Endothelial cell of umbilical vein (primary cell): ENCODE data around the gene GABRR3. TPM values are rescaled to one million over a fixed set of nuclear protein-coding genes. Genes with fewer than 3 reads are reported as not detected.

Experiments
- BruUV-seq: library from RNA; stranded (reverse); fragments of 400-500 nt; replicated peaks from 2 replicates; lab custom pipeline; 2021; lab: Mats Ljungman, UMichigan
- CTCF ChIA-PET: fragments of 300-600, 350-600 bp; sonication (Branson Sonifier 250); formaldehyde crosslinking; loops from one replicate; lab custom pipeline; 2021; ENCODE audit warnings: antibody characterized with exemption, inconsistent platforms; lab: Charles Lee
- POLR2A ChIA-PET: fragments of 300-600, 350-600 bp; sonication (Branson Sonifier 250); formaldehyde crosslinking; loops from one replicate; lab custom pipeline; 2021; ENCODE audit warnings: antibody characterized with exemption, inconsistent platforms; lab: Charles Lee
- DNase-seq: peaks from one replicate; pipeline ENCODE4 v3.0.0-alpha.2; 2011; ENCODE audit warnings: low read depth, low spot score
- FAIRE-seq: peaks from 2 replicates; lab custom pipeline; 2011; peaks lifted over from hg19 to GRCh38; lab: Jason Lieb, UNC
- H2AFZ ChIP-seq: 2 replicates; pipeline ENCODE4 v1.6.0; 2012; ENCODE audit warnings: low read depth, low read length, control low read depth, inconsistent platforms
- H3K27ac ChIP-seq: 2 replicates; pipeline ENCODE4 v1.5.1; 2011; ENCODE audit warnings: low read depth, mild to moderate bottlenecking, control low read depth, low read length, moderate library complexity; ENCODE audit not compliant: insufficient read depth
- H3K27me3 ChIP-seq, 2 experiments: 2 replicates each; pipeline versions ENCODE4 v1.6.0 to v1.6.1; 2011; ENCODE audit warnings: low read length in 2 of 2, mixed read lengths in 1 of 2; ENCODE audit not compliant: control insufficient read depth in 2 of 2, insufficient read depth in 2 of 2
- H3K36me3 ChIP-seq, 2 experiments: 2 replicates in 1 of 2; 3 replicates in 1 of 2; pipeline ENCODE4 v1.5.1; 2011; ENCODE audit warnings: low read length in 2 of 2, mild to moderate bottlenecking in 1 of 2, moderate library complexity in 1 of 2; ENCODE audit not compliant: control insufficient read depth in 2 of 2, insufficient read depth in 2 of 2; ENCODE audit errors: extremely low read depth in 1 of 2
- H3K4me1 ChIP-seq: 3 replicates; pipeline ENCODE4 v1.5.1; 2011; ENCODE audit warnings: mild to moderate bottlenecking, low read length; ENCODE audit not compliant: control insufficient read depth, insufficient read depth; ENCODE audit errors: extremely low read depth
- H3K4me2 ChIP-seq: 2 replicates; pipeline ENCODE4 v1.6.1; 2011; ENCODE audit warnings: low read length, control low read depth, mixed read lengths; ENCODE audit not compliant: insufficient read depth
- H3K4me3 ChIP-seq, 3 experiments: fragments of 200-600 bp in 1 of 3; sonication (generic), shearing (Covaris generic) in 1 of 3; replicated peaks in 1 of 3; 2 replicates each; pipeline ENCODE4 v1.5.1; 2011 to 2016; ENCODE audit warnings: control low read depth in 3 of 3, low read length in 3 of 3, mild to moderate bottlenecking in 2 of 3, inconsistent platforms in 1 of 3, low read depth in 1 of 3, moderate library complexity in 1 of 3; ENCODE audit not compliant: insufficient read depth in 1 of 3
- H3K79me2 ChIP-seq: 2 replicates; pipeline ENCODE4 v1.6.0; 2012; ENCODE audit warnings: low read length, inconsistent platforms; ENCODE audit not compliant: control insufficient read depth, insufficient read depth
- H3K9ac ChIP-seq: replicated peaks from 2 replicates; pipeline ENCODE3; 2011; ENCODE audit warnings: low read length, control low read depth; ENCODE audit not compliant: insufficient read depth; ENCODE audit errors: extremely low read depth
- H3K9me1 ChIP-seq: replicated peaks from 3 replicates; pipeline ENCODE4 v1.6.0; 2011; ENCODE audit warnings: mild to moderate bottlenecking, low read length; ENCODE audit not compliant: control insufficient read depth, insufficient read depth; ENCODE audit errors: extremely low read depth
- H3K9me3 ChIP-seq: replicated peaks from 2 replicates; pipeline ENCODE4 v1.5.1; 2012; ENCODE audit warnings: low read length, inconsistent platforms; ENCODE audit not compliant: control insufficient read depth, insufficient read depth
- H4K20me1 ChIP-seq: replicated peaks from 2 replicates; pipeline ENCODE3; 2011; ENCODE audit warnings: mild to moderate bottlenecking, low read length; ENCODE audit not compliant: control insufficient read depth, insufficient read depth; ENCODE audit errors: extremely low read depth
- FOS ChIP-seq: IDR thresholded peaks from 2 replicates; pipeline ENCODE4 v1.6.1; 2011; ENCODE audit warnings: mild to moderate bottlenecking, low read length, moderate library complexity, borderline replicate concordance; ENCODE audit not compliant: insufficient read depth
- GATA2 ChIP-seq: IDR thresholded peaks from 2 replicates; pipeline ENCODE4 v1.7.0; 2011; ENCODE audit warnings: low read depth, mild to moderate bottlenecking, moderate library complexity, mixed read lengths, low read length; ENCODE audit not compliant: insufficient read length, insufficient read depth
- JUN ChIP-seq: IDR thresholded peaks from 2 replicates; pipeline ENCODE4 v1.6.1; 2011; ENCODE audit warnings: borderline replicate concordance, low read depth; ENCODE audit not compliant: insufficient read length, insufficient read depth
- POLR2A ChIP-seq: IDR thresholded peaks from 2 replicates; pipeline ENCODE4 v1.6.1; 2012; ENCODE audit warnings: low read depth, mild to moderate bottlenecking, control low read depth, low read length
- dilution Hi-C: fragments of 300-500 bp; cut with MboI; formaldehyde crosslinking; loops from one replicate; pipeline ENCODE4 v1.15.0; 2019; ENCODE audit warnings: low sequenced_read_pairs; ENCODE audit not compliant: extremely low pct_ligation_motif_present
- intact Hi-C: fragments of 100-400 bp; cut with micrococcal nuclease; formaldehyde crosslinking; loops from one replicate; pipeline ENCODE4 v1.10.0; 2022
- polyA plus RNA-seq, 4 experiments: library from polyadenylated mRNA; depleted of rRNA in 3 of 4; stranded (reverse) in 3 of 4; unstranded in 1 of 4; fragments of >200 nt; gene quantifications; 2 replicates each; pipeline versions ENCODE4 v1.2.1 to v1.2.3, GENCODE V29; 2011 to 2012; ENCODE audit warnings: missing spikeins in 1 of 4
- total RNA-seq: library from RNA; stranded (reverse); gene quantifications from 2 replicates; pipeline ENCODE4 v1.2.3, GENCODE V29; 2021
- TF ChIP-seq, protein P1 (sequence below): IDR thresholded peaks from 2 replicates; pipeline ENCODE4 v1.6.1; 2011; ENCODE audit not compliant: insufficient read depth, insufficient read length

Gene GABRR3
- total and polyA plus RNA-seq, 2 donors (not counting 3 experiments of a cell fraction or from before 2014, with no cell fraction given), result not detected

- no peak overlapping the region for H3K27ac ChIP-seq
- no peak overlapping the region for H2AFZ ChIP-seq
- no peak for FAIRE-seq
- no peak for DNase-seq
- H3K9ac ChIP-seq, result no peak overlapping the region
- no peaks in the 10 kb centered on the region for H3K79me2 ChIP-seq
- TF ChIP-seq FOS (no peak), GATA2 (no peak), JUN (no peak)
- no peaks in the 10 kb centered on the region for H3K4me1 ChIP-seq
- no peaks in the 10 kb centered on the region for H3K27me3 ChIP-seq
- H3K4me3 ChIP-seq, result no peak overlapping the region
- POLR2A ChIA-PET, result no interaction called here
- H4K20me1 ChIP-seq, result no peaks in the 10 kb centered on the region
- peaks cover 9 to 29% of the 10 kb centered on the region in 2 experiments for H3K36me3 ChIP-seq
- no peaks in the 10 kb centered on the region for H3K9me1 ChIP-seq
- H3K9me3 ChIP-seq, result no peaks in the 10 kb centered on the region
- BruUV-seq, result no TSS peak
- CTCF ChIA-PET, result no interaction called here
- H3K4me2 ChIP-seq, result no peak overlapping the region
- intact Hi-C loops (no loop called here), dilution Hi-C loops (no loop called here)
Observed at GRCh38 chr3:97952872-97953271, 82.2 kb downstream of the GABRR3 start.

DNA sequence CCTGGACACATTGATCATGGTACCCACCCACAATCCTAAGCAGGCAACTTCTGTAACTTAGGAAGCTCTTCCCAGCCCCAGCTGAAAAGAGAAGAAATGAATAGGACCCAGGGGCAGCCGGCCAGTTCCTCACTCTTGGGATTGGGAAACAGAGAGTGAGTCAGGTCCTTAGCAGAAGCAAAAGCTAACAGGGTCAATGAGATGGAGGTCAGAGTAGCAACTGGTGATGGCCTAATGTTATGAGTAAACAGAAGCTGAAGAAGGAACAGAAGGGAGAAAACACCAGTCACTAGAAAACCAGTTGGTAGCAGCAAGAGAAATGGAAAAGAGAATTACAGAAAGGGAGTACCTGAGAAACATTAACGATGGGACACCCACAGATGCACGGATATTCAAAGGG lies 82.8 kb downstream of the GABRR3 start:
- no peak overlapping the region for H3K4me3 ChIP-seq
- H3K4me1 ChIP-seq, result no peaks in the 10 kb centered on the region
- no peaks in the 10 kb centered on the region for H4K20me1 ChIP-seq
- H3K9me3 ChIP-seq, result no peaks in the 10 kb centered on the region
- no peaks in the 10 kb centered on the region for H3K9me1 ChIP-seq
- no peak overlapping the region for H2AFZ ChIP-seq
- no peak overlapping the region for H3K4me2 ChIP-seq
- DNase-seq, result no peak
- no TSS peak for BruUV-seq
- no peak overlapping the region for H3K27ac ChIP-seq
- H3K79me2 ChIP-seq, result no peaks in the 10 kb centered on the region
- no peak overlapping the region for H3K9ac ChIP-seq
- intact Hi-C loops (no loop called here), dilution Hi-C loops (no loop called here)
- H3K27me3 ChIP-seq, result no peaks in the 10 kb centered on the region
- ChIA-PET POLR2A (no interaction called here), CTCF (interaction anchor here (1.0 to 2.5 kb wide), 2 partner anchors 70 to 71 kb away, joined by 3 to 12 read pairs; no protein-coding TSS in a partner anchor)
- no peak for FAIRE-seq
- peaks cover 9 to 26% of the 10 kb centered on the region in 2 experiments for H3K36me3 ChIP-seq
- TF ChIP-seq, protein P1, sequence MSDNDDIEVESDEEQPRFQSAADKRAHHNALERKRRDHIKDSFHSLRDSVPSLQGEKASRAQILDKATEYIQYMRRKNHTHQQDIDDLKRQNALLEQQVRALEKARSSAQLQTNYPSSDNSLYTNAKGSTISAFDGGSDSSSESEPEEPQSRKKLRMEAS, result no peak
- no peak for TF ChIP-seq POLR2A
